GM12878 (cell line): ENCODE results near the gene SOBP. TPM values are rescaled to one million over a fixed set of nuclear protein-coding genes. Genes with fewer than 3 reads are reported as not detected.

Experiments
- ATAC-seq: fragments of 200-7000 bp; cut with Tn5 transposase; 3 replicates; pipeline ENCODE4 v1.9.1; 2020; ENCODE audit warnings: mild to moderate bottlenecking, moderate library complexity
- BruUV-seq: library from RNA; stranded (reverse); fragments of 400-500 nt; replicated peaks from 2 replicates; lab custom pipeline; 2021; lab: Mats Ljungman, UMichigan
- CTCF ChIA-PET: fragments of 300-600 bp; sonication (Branson Sonifier 250); formaldehyde crosslinking; extraction: SDS; loops from one replicate; lab custom pipeline; 2021; ENCODE audit warnings: inconsistent platforms; lab: Yijun Ruan, JAX
- POLR2A ChIA-PET: fragments of 350-600 bp; formaldehyde crosslinking; extraction: SDS; loops from one replicate; lab custom pipeline; 2021; ENCODE audit warnings: inconsistent platforms; lab: Charles Lee
- RAD21 ChIA-PET: fragments of 300-600 bp; sonication (Branson Sonifier 250); formaldehyde crosslinking; loops from one replicate; lab custom pipeline; 2023; ENCODE audit warnings: antibody characterized with exemption; ENCODE audit not compliant: unreplicated experiment; lab: Charles Lee
- SMC1A ChIA-PET: fragments of 300-600 bp; sonication (Branson Sonifier 250); formaldehyde crosslinking; loops from one replicate; lab custom pipeline; 2023; ENCODE audit not compliant: unreplicated experiment, uncharacterized antibody; lab: Charles Lee
- DNase-seq: peaks from one replicate; pipeline ENCODE4 v3.0.0-alpha.2; 2011; ENCODE audit warnings: low read depth, low spot score
- FAIRE-seq: peaks from 3 replicates; lab custom pipeline; 2011; peaks lifted over from hg19 to GRCh38; lab: Jason Lieb, UNC
- H2AFZ ChIP-seq: 2 replicates; pipeline ENCODE4 v1.6.0; 2011; ENCODE audit warnings: low read depth, low read length, control low read depth; ENCODE audit not compliant: control insufficient read depth
- H3K27ac ChIP-seq: 2 replicates; pipeline ENCODE4 v1.5.1; 2011; ENCODE audit warnings: control low read depth; ENCODE audit not compliant: control insufficient read depth, insufficient read depth
- H3K27me3 ChIP-seq, 2 experiments: replicated peaks in 1 of 2; 2 replicates each; pipeline versions ENCODE4 v1.6.0 to v1.6.1; 2011; ENCODE audit warnings: low read length in 1 of 2; ENCODE audit not compliant: control insufficient read depth in 2 of 2, insufficient read depth in 2 of 2
- H3K36me3 ChIP-seq, 2 experiments: 2 replicates each; pipeline ENCODE4 v1.5.1; 2011; ENCODE audit warnings: low read length in 1 of 2; ENCODE audit not compliant: control insufficient read depth in 2 of 2, insufficient read depth in 2 of 2
- H3K4me1 ChIP-seq: 2 replicates; pipeline ENCODE4 v1.6.1; 2011; ENCODE audit warnings: mild to moderate bottlenecking, low read length, moderate library complexity, mixed read lengths; ENCODE audit not compliant: control insufficient read depth, insufficient read depth
- H3K4me2 ChIP-seq: 2 replicates; pipeline ENCODE4 v1.6.0; 2011; ENCODE audit warnings: control low read depth; ENCODE audit not compliant: control insufficient read depth, insufficient read depth
- H3K4me3 ChIP-seq: fragments of 200-600 bp; sonication (generic); 2 replicates; pipeline ENCODE4 v1.5.1; 2016
- H3K79me2 ChIP-seq: 2 replicates; pipeline ENCODE4 v1.6.0; 2011; ENCODE audit warnings: low read length; ENCODE audit not compliant: control insufficient read depth, insufficient read depth
- H3K9ac ChIP-seq: 2 replicates; pipeline ENCODE4 v1.8.0; 2011; ENCODE audit warnings: low read length, control low read depth, mixed read lengths; ENCODE audit not compliant: control insufficient read depth, insufficient read depth
- H3K9me3 ChIP-seq: replicated peaks from 3 replicates; pipeline ENCODE4 v1.5.1; 2011; ENCODE audit warnings: mild to moderate bottlenecking, low read length; ENCODE audit not compliant: control insufficient read depth, insufficient read depth
- H4K20me1 ChIP-seq: 2 replicates; pipeline ENCODE4 v1.6.0; 2011; ENCODE audit not compliant: control insufficient read depth, insufficient read depth
- BACH1 ChIP-seq: fragments of 450-650 bp; IDR thresholded peaks from 2 replicates; pipeline ENCODE4 v1.6.1; 2017; ENCODE audit warnings: mild to moderate bottlenecking, borderline replicate concordance
- NBN ChIP-seq: fragments of 450-650 bp; IDR thresholded peaks from 2 replicates; pipeline ENCODE4 v1.6.1; 2016
- RAD21 ChIP-seq: IDR thresholded peaks from 2 replicates; pipeline ENCODE4 v1.6.1; 2011; ENCODE audit warnings: mild to moderate bottlenecking, low read depth, low read length, moderate library complexity; ENCODE audit not compliant: insufficient read depth
- RUNX3 ChIP-seq: IDR thresholded peaks from 2 replicates; pipeline ENCODE4 v1.6.1; 2012; ENCODE audit warnings: low read length, inconsistent platforms
- WGBS: methylation state at CpG from one replicate; pipeline ENCODE4 v1.1.6; 2016; ENCODE audit warnings: low lambda C conversion rate; ENCODE audit not compliant: insufficient replicate concordance, insufficient coverage; ENCODE audit errors: missing lambda C conversion rate; 5-methylcytosine and 5-hydroxymethylcytosine counted together
- in situ Hi-C: fragments of 300-500 bp; cut with MboI; formaldehyde crosslinking; loops from 9 replicates; pipeline ENCODE4 v1.14.3; 2018; ENCODE audit warnings: mixed read lengths
- intact Hi-C: fragments of 100-400 bp; cut with micrococcal nuclease; formaldehyde crosslinking; loops from one replicate; pipeline ENCODE4 v1.14.2; 2022; ENCODE audit not compliant: unreplicated experiment
- polyA plus RNA-seq, 11 experiments: library from polyadenylated mRNA; depleted of rRNA in 4 of 11; unstranded in 6 of 11; stranded (reverse) in 5 of 11; fragments of >200 nt; fragmentation: Nextera tagmentation in 4 of 11; fragmentation: Illumina TruSeq in 1 of 11; extraction: Ambion mirVana in 4 of 11; extraction: Trizol in 1 of 11; gene quantifications; 1 replicate in 1 of 11; 2 replicates in 10 of 11; pipeline versions ENCODE4 v1.2.1 to v1.2.3, GENCODE V29; 2011 to 2016; ENCODE audit warnings: inconsistent platforms in 2 of 11, missing spikeins in 2 of 11, low read depth in 1 of 11
- total RNA-seq, 4 experiments: library from RNA; depleted of rRNA in 3 of 4; stranded (reverse); fragments of >200 nt in 3 of 4; fragmentation: Illumina TruSeq in 1 of 4; extraction: Trizol in 1 of 4; gene quantifications; 2 replicates each; pipeline versions ENCODE4 v1.2.1 to v1.2.3, GENCODE V29; 2013 to 2021
- TF ChIP-seq, protein P1 (sequence below), 3 experiments: IDR thresholded peaks in 2 of 3; conservative IDR thresholded peaks in 1 of 3; 2 replicates each; pipeline ENCODE4 v1.5.1; 2011; ENCODE audit warnings: low read depth in 3 of 3, low read length in 3 of 3, mild to moderate bottlenecking in 3 of 3, control low read depth in 2 of 3, moderate library complexity in 2 of 3, inconsistent platforms in 1 of 3, mixed read lengths in 1 of 3; ENCODE audit not compliant: control insufficient read depth in 2 of 3, insufficient read depth in 1 of 3; ENCODE audit errors: extremely low read depth in 1 of 3

SOBP gene
- total and polyA plus RNA-seq, 10 of the 15 experiments (the other 5 are each of a cell fraction or from before 2014, with no cell fraction given) = 0.49 to 1.9 (median 0.78) TPM

DNA sequence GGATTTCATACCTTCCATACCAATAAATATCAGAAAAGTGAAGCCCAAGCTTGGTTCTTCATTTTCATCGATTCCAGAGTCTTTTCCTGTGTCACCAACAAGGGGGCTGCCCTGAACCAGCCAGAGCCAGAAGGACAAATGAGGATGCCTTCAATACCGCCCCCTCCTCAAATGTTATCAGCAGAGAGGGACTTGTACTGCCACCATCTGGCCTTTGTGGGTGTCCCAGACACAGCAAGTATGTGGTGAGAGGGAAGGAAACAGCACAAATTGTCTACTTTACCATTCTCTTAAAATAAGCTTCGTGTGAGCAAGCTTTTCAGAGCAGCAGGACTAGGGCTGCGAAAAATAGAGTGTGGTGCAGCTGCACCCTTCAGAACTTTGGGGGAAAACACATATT, 165.3 kb downstream of the SOBP start:
- no peak overlapping the region for H3K4me3 ChIP-seq
- no peaks in the 10 kb centered on the region for H3K27me3 ChIP-seq
- ChIA-PET POLR2A (no interaction called here), SMC1A (interaction anchor here (0.7 to 6.9 kb wide), 8 partner anchors 10 to 1353 kb away, joined by 3 to 43 read pairs (median 4); no protein-coding TSS in a partner anchor), RAD21 (interaction anchor here (1.1 to 1.4 kb wide), 3 partner anchors 12 to 337 kb away, joined by 3 to 5 read pairs (median 4); no protein-coding TSS in a partner anchor), CTCF (interaction anchor here (0.8 to 4.8 kb wide), 10 partner anchors 10 to 245 kb away, joined by 3 to 31 read pairs (median 4); partner anchors contain the start of gene PDSS2)
- no peak overlapping the region for H2AFZ ChIP-seq
- ATAC-seq (no peak), DNase-seq (no peak), FAIRE-seq (peak; percentile 52)
- 41% methylated on average over 4 of the region's 4 CpGs for WGBS
- no peaks in the 10 kb centered on the region for H3K36me3 ChIP-seq
- intact Hi-C loops (loop anchor here (5.0 to 10.0 kb wide), 4 partner anchors 38 to 540 kb away; partner anchors contain the start of gene BEND3), in situ Hi-C loops (no loop called here)
- BruUV-seq = no TSS peak
- peaks cover 19% of the 10 kb centered on the region for H3K4me1 ChIP-seq
- H3K9ac ChIP-seq = no peak overlapping the region
- no peaks in the 10 kb centered on the region for H4K20me1 ChIP-seq
- H3K79me2 ChIP-seq = no peaks in the 10 kb centered on the region
- TF ChIP-seq NBN (no peak), RAD21 (peak; percentile 65), BACH1 (no peak), RUNX3 (peak; percentile 35)
- TF ChIP-seq, protein P1, sequence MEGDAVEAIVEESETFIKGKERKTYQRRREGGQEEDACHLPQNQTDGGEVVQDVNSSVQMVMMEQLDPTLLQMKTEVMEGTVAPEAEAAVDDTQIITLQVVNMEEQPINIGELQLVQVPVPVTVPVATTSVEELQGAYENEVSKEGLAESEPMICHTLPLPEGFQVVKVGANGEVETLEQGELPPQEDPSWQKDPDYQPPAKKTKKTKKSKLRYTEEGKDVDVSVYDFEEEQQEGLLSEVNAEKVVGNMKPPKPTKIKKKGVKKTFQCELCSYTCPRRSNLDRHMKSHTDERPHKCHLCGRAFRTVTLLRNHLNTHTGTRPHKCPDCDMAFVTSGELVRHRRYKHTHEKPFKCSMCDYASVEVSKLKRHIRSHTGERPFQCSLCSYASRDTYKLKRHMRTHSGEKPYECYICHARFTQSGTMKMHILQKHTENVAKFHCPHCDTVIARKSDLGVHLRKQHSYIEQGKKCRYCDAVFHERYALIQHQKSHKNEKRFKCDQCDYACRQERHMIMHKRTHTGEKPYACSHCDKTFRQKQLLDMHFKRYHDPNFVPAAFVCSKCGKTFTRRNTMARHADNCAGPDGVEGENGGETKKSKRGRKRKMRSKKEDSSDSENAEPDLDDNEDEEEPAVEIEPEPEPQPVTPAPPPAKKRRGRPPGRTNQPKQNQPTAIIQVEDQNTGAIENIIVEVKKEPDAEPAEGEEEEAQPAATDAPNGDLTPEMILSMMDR (IDR thresholded peaks at IDR 0.05 in 2 of 3, conservative IDR thresholded peaks at IDR 0.05 in 1 of 3; ENCODE audit: control insufficient read depth in 2 of 3, extremely low read depth in 1 of 3, insufficient read depth in 1 of 3, low read depth in 3 of 3, low read length in 3 of 3) = peak; percentile 18 to 47 (median 26); a peak in 5 of 6 replicates
- TF ChIP-seq, all 136 proteins: peak for 3
- Histone ChIP-seq H3K4me2 (no peak overlapping the region), H3K9me3 (no peaks in the 10 kb centered on the region), H3K27ac (no peak overlapping the region)
